MM.1S (cell line): ENCODE measurements around the gene UBN2.

ENCODE experiments used
- EZH2 ChIP-seq: fragments of 300-600 bp; sonication (generic); optimal IDR thresholded peaks from 2 replicates; pipeline ENCODE3; 2017; ENCODE audit warnings: low read depth, mild to moderate bottlenecking, antibody characterized with exemption, low read length, mixed read lengths
- TF ChIP-seq, protein P1 (sequence below): fragments of 300-600 bp; sonication (generic); IDR thresholded peaks from 2 replicates; pipeline ENCODE4 v1.5.1; 2016; ENCODE audit warnings: antibody characterized with exemption, low read length, mixed read lengths

- TF ChIP-seq, protein P1, sequence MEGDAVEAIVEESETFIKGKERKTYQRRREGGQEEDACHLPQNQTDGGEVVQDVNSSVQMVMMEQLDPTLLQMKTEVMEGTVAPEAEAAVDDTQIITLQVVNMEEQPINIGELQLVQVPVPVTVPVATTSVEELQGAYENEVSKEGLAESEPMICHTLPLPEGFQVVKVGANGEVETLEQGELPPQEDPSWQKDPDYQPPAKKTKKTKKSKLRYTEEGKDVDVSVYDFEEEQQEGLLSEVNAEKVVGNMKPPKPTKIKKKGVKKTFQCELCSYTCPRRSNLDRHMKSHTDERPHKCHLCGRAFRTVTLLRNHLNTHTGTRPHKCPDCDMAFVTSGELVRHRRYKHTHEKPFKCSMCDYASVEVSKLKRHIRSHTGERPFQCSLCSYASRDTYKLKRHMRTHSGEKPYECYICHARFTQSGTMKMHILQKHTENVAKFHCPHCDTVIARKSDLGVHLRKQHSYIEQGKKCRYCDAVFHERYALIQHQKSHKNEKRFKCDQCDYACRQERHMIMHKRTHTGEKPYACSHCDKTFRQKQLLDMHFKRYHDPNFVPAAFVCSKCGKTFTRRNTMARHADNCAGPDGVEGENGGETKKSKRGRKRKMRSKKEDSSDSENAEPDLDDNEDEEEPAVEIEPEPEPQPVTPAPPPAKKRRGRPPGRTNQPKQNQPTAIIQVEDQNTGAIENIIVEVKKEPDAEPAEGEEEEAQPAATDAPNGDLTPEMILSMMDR = no peak
- TF ChIP-seq EZH2 = no peak
Measured at GRCh38 chr7:139332697-139333359, 101.8 kb downstream of the UBN2 start.
